HEK293T (cell line): ENCODE measurements around the gene FOXI2.

Experiments
- CTCF ChIA-PET: fragments of 350-600 bp; formaldehyde crosslinking; extraction: SDS; loops from one replicate; lab custom pipeline; 2021; ENCODE audit warnings: antibody characterized with exemption, inconsistent platforms; lab: Yijun Ruan, JAX
- POLR2A ChIA-PET: fragments of 350-600 bp; formaldehyde crosslinking; extraction: SDS; loops from one replicate; lab custom pipeline; 2020; ENCODE audit warnings: antibody characterized with exemption, inconsistent platforms; lab: Yijun Ruan, JAX
- DNase-seq: peaks from one replicate; pipeline ENCODE4 v3.0.0; 2012; ENCODE audit warnings: mixed read lengths; ENCODE audit errors: extremely low spot score
- ARNT ChIP-seq: fragments of 450-650 bp; IDR thresholded peaks from 2 replicates; pipeline ENCODE4 v1.6.1; 2017; ENCODE audit warnings: mild to moderate bottlenecking
- BHLHE40 ChIP-seq: fragments of 450-650 bp; IDR thresholded peaks from 2 replicates; pipeline ENCODE4 v1.6.1; 2016; ENCODE audit warnings: mild to moderate bottlenecking, moderate library complexity, borderline replicate concordance
- CTBP1 ChIP-seq: fragments of 450-650 bp; IDR thresholded peaks from 2 replicates; pipeline ENCODE4 v1.6.1; 2016; ENCODE audit warnings: borderline replicate concordance
- ELF4 ChIP-seq: fragments of 450-650 bp; IDR thresholded peaks from 2 replicates; pipeline ENCODE4 v1.6.1; 2017; ENCODE audit warnings: antibody characterized with exemption
- FOXA1 ChIP-seq: fragments of 450-650 bp; IDR thresholded peaks from 2 replicates; pipeline ENCODE4 v1.6.1; 2016; ENCODE audit warnings: mild to moderate bottlenecking
- FOXK2 ChIP-seq: fragments of 450-650 bp; IDR thresholded peaks from 2 replicates; pipeline ENCODE4 v1.6.1; 2016; ENCODE audit warnings: mild to moderate bottlenecking
- FOXM1 ChIP-seq: fragments of 450-650 bp; IDR thresholded peaks from 2 replicates; pipeline ENCODE4 v1.6.1; 2017; ENCODE audit warnings: mild to moderate bottlenecking, borderline replicate concordance
- HDGF ChIP-seq: fragments of 450-650 bp; IDR thresholded peaks from 2 replicates; pipeline ENCODE4 v1.6.1; 2017; ENCODE audit warnings: antibody characterized with exemption, borderline replicate concordance
- L3MBTL2 ChIP-seq: fragments of 450-650 bp; conservative IDR thresholded peaks from 2 replicates; pipeline ENCODE4 v1.6.1; 2016; ENCODE audit warnings: mild to moderate bottlenecking
- LEF1 ChIP-seq: fragments of 450-650 bp; IDR thresholded peaks from 2 replicates; pipeline ENCODE4 v1.6.1; 2017; ENCODE audit warnings: mild to moderate bottlenecking, borderline replicate concordance
- NFRKB ChIP-seq: fragments of 450-650 bp; IDR thresholded peaks from 2 replicates; pipeline ENCODE4 v1.6.1; 2016; ENCODE audit warnings: mild to moderate bottlenecking, moderate library complexity
- PKNOX1 ChIP-seq: fragments of 450-650 bp; IDR thresholded peaks from 2 replicates; pipeline ENCODE4 v1.6.1; 2016
- SP1 ChIP-seq: fragments of 450-650 bp; IDR thresholded peaks from 2 replicates; pipeline ENCODE4 v1.6.1; 2017
- SUZ12 ChIP-seq: fragments of 450-650 bp; IDR thresholded peaks from 2 replicates; pipeline ENCODE4 v1.6.1; 2016; ENCODE audit warnings: mild to moderate bottlenecking
- TARDBP ChIP-seq: fragments of 450-650 bp; IDR thresholded peaks from 2 replicates; pipeline ENCODE4 v1.6.1; 2016
- ZNF384 ChIP-seq: fragments of 450-650 bp; IDR thresholded peaks from 2 replicates; pipeline ENCODE4 v1.6.1; 2016

Gene FOXI2

GRCh38 chr10:127759276-127759675, 22.3 kb downstream of the FOXI2 start:
- no peak for DNase-seq
- ChIA-PET POLR2A (no interaction called here), CTCF (interaction anchor here (1.2 kb wide), 1 partner anchor 8 kb away, joined by 4 read pairs; no protein-coding TSS in a partner anchor)
- TF ChIP-seq FOXA1 (no peak), ELF4 (no peak), TARDBP (no peak), CTBP1 (no peak), L3MBTL2 (no peak), HDGF (no peak), FOXK2 (no peak), SP1 (no peak)

DNA sequence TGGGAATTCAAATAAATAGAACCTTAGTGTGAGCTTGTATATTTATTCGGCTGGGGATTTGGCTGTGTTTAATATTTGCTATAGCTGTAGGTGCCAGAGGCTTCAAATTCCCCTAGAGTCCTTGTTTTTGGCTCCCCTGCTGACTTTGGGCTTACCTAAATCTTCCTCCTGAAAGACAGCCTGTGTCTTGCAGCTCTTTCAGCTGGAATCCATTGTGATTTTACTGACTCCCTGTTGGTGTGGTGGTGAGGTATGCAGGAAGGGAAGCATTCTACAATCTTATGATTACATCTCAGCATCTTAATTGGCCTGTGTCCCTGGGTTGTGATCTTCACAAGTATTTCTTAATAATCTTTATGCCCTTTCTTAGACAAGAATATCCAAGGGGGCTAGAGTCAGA, 25.9 kb downstream of the FOXI2 start:
- no peak for DNase-seq
- POLR2A ChIA-PET = no interaction called here
- TF ChIP-seq ARNT (no peak), TARDBP (no peak), HDGF (no peak), NFRKB (no peak), CTBP1 (no peak), PKNOX1 (no peak), FOXM1 (no peak), SP1 (no peak), SUZ12 (no peak), LEF1 (no peak)
- CTCF ChIA-PET = no interaction called here

DNA sequence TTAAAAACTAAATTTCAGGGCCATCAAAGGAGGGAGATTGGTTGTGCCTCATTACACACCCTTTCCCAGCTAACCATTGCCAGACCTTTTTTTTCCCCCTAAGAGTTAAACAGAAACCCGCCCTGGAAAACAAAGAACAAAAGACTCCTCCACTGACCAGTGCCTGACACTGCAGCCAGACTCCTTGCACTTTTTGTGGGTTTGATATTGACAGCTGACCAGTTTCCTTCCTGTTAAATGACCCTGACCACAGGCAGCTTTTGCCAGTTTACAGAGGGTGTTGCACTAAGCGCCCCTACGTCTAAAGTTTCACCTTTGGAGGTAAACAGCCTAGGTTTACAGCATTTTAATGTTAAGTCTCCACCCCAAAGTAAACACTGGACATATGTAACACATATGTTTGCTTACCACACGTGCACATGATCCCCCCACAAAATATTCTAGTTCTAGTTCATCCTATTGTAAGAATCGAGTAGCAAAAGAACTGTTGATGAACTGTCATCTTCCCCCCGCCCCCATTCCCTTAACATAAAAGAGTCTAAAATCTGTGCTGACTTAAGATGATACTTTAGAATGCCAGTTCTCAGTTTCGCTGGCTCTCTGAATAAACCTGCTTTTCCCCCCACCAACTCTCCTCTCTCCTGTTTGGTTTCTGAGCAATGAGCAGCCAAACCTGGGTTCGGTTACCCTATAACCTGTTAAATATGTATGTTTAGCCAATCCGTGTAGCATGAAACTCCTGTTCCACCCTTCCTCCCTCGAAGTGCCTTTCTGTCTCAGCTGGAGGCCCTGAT, 38.0 kb downstream of the FOXI2 start:
- CTCF ChIA-PET = no interaction called here
- TF ChIP-seq PKNOX1 = no peak
- no peak for TF ChIP-seq L3MBTL2
- no peak for TF ChIP-seq HDGF
- TF ChIP-seq BHLHE40 = no peak
- TF ChIP-seq SP1 = no peak
- no peak for TF ChIP-seq NFRKB
- TF ChIP-seq ELF4 = no peak
- TF ChIP-seq FOXK2 = no peak
- TF ChIP-seq FOXM1 = no peak
- no peak for TF ChIP-seq CTBP1
- no peak for TF ChIP-seq TARDBP
- TF ChIP-seq SUZ12 = no peak
- no peak for TF ChIP-seq ARNT
- DNase-seq = no peak
- POLR2A ChIA-PET = no interaction called here

DNA sequence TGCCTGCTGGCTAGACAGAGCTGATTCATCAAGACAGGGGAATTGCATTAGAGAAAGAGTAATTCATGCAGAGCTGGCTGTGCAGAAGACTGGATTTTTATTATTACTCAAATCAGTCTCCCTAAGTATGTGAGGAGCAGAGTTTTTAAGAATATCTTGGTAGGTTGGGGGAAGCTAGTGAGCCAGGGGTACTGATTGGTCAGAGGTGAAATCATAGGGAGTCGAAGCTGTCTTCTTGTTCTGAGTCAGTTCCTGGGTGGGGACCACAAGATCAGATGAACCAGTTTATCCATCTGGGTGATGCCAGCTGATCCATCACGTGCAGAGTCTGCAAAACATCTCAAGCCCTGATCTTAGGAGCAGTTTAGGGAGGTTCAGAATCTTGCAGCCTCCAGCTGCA, 39.8 kb downstream of the FOXI2 start:
- TF ChIP-seq FOXK2 (no peak), TARDBP (no peak), FOXM1 (no peak), L3MBTL2 (no peak), NFRKB (no peak), CTBP1 (no peak), SP1 (no peak), HDGF (no peak), PKNOX1 (no peak), SUZ12 (no peak), LEF1 (no peak), ARNT (no peak), ZNF384 (no peak), BHLHE40 (no peak), FOXA1 (no peak), ELF4 (no peak)
- ChIA-PET POLR2A (no interaction called here), CTCF (no interaction called here)
- no peak for DNase-seq

DNA sequence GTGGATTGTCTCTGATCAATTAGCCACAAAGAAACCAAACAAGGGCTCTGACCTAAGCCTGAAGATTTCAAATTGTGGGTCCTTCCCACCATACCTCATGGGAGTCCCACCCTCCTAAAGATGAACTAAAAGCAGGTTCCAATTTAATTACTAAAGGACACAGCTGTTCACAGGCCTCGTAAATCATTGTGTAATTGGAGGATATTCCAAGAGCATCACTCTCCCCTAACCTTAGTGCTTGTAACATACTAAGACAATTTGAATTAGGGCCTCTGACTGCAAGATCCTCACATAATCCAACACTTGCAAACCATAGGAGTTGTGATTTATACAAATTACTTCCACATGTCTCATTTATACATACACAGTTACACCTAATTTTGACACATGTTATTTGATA, 44.4 kb downstream of the FOXI2 start:
- DNase-seq = no peak
- ChIA-PET CTCF (interaction anchor here (0.6 kb wide), 1 partner anchor 397 kb away, joined by 3 read pairs; no protein-coding TSS in a partner anchor), POLR2A (no interaction called here)
- no peak for TF ChIP-seq FOXA1

GRCh38 chr10:127787873-127788272, 50.9 kb downstream of the FOXI2 start:
- no peak for TF ChIP-seq FOXA1
- TF ChIP-seq ELF4 = no peak
- TF ChIP-seq BHLHE40 = no peak
- TF ChIP-seq ZNF384 = no peak
- TF ChIP-seq FOXK2 = no peak
- no peak for TF ChIP-seq L3MBTL2
- no peak for TF ChIP-seq CTBP1
- TF ChIP-seq NFRKB = no peak
- TF ChIP-seq PKNOX1 = no peak
- TF ChIP-seq FOXM1 = no peak
- TF ChIP-seq ARNT = no peak
- TF ChIP-seq SP1 = no peak
- no peak for TF ChIP-seq TARDBP
- TF ChIP-seq LEF1 = no peak
- no peak for TF ChIP-seq SUZ12
- no peak for TF ChIP-seq HDGF
- CTCF ChIA-PET = no interaction called here
- no peak for DNase-seq
- POLR2A ChIA-PET = no interaction called here
